Fibroblast of skin of abdomen (primary cell): Measurements from ENCODE around the gene KMT5B.

Experiments
- DNase-seq: peaks from one replicate; pipeline ENCODE4 v3.0.0-alpha.2; 2013

KMT5B gene

GRCh38 chr11:68142441-68143309 lies 70.4 kb downstream of the KMT5B start:
- no peak for DNase-seq

GRCh38 chr11:68142028-68142412 lies 71.1 kb downstream of the KMT5B start:
- DNase-seq: no peak

- no peak for DNase-seq
Observed at GRCh38 chr11:68141246-68142027, 71.7 kb downstream of the KMT5B start.

GRCh38 chr11:68140496-68141245 lies 72.4 kb downstream of the KMT5B start:
- no peak for DNase-seq

- no peak for DNase-seq
Observed at GRCh38 chr11:68138237-68138636, 74.9 kb downstream of the KMT5B start.

- no peak for DNase-seq
Observed at GRCh38 chr11:68137833-68138232, 75.3 kb downstream of the KMT5B start.

- no peak for DNase-seq
Observed at GRCh38 chr11:68136866-68137265, 76.2 kb downstream of the KMT5B start.

- DNase-seq: no peak
Observed at GRCh38 chr11:68135161-68135560, 77.9 kb downstream of the KMT5B start.

- DNase-seq: no peak
Observed at GRCh38 chr11:68133761-68134160, 79.3 kb downstream of the KMT5B start.

- DNase-seq: no peak
Observed at GRCh38 chr11:68130121-68130520, 83.0 kb downstream of the KMT5B start.

- peak; percentile 75 for DNase-seq
Observed at GRCh38 chr11:68128682-68129327, 84.3 kb downstream of the KMT5B start.

GRCh38 chr11:68127714-68128681 lies 85.1 kb downstream of the KMT5B start:
- DNase-seq: peak; percentile 78

GRCh38 chr11:68125164-68125563 lies 87.9 kb downstream of the KMT5B start:
- DNase-seq: no peak

GRCh38 chr11:68122936-68123539 lies 90.1 kb downstream of the KMT5B start:
- DNase-seq: no peak

- DNase-seq: peak; percentile 92
Observed at GRCh38 chr11:68121067-68121899, 91.8 kb downstream of the KMT5B start, which contains the start of gene CHKA. Gene CHKA (minus strand): TSS chr11:68121388. CDS start chr11:68121177, 211 bp downstream.

- DNase-seq: no peak
Observed at GRCh38 chr11:68120273-68121066, 92.6 kb downstream of the KMT5B start.

GRCh38 chr11:68118706-68119448 lies 94.2 kb downstream of the KMT5B start:
- no peak for DNase-seq

- peak; percentile 36 for DNase-seq
Observed at GRCh38 chr11:68117853-68118470, 95.1 kb downstream of the KMT5B start.
